ENCODE measurements around the gene GPC6.

GRCh38 chr13:94332359-94333096 is 1105.9 kb downstream of the GPC6 start:
- TF ChIP-seq EZH2phosphoT487 (IDR thresholded peaks at IDR 0.05; ENCODE audit: borderline replicate concordance) = no peak
- TF ChIP-seq, protein P1, sequence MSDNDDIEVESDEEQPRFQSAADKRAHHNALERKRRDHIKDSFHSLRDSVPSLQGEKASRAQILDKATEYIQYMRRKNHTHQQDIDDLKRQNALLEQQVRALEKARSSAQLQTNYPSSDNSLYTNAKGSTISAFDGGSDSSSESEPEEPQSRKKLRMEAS (IDR thresholded peaks at IDR 0.05) = no peak
- no peak for TF ChIP-seq ZFX (IDR thresholded peaks at IDR 0.05)
- no peak for TF ChIP-seq POLR2A (IDR thresholded peaks at IDR 0.05; ENCODE audit: borderline replicate concordance, extremely low read depth, insufficient read depth, insufficient read length)
- no peak for TF ChIP-seq CEBPB (IDR thresholded peaks at IDR 0.05; ENCODE audit: low read depth)
- TF ChIP-seq CTCF (IDR thresholded peaks at IDR 0.05 in 2 of 3, conservative IDR thresholded peaks at IDR 0.05 in 1 of 3; ENCODE audit: borderline replicate concordance in 1 of 3, insufficient read depth in 1 of 3, low read depth in 2 of 3, low read length in 2 of 3) = no peak
- no peak for TF ChIP-seq POLR2AphosphoS5 (IDR thresholded peaks at IDR 0.05; ENCODE audit: low read depth, low read length)
- no peak for TF ChIP-seq EZH2 (IDR thresholded peaks at IDR 0.05)
- TF ChIP-seq, protein P2, sequence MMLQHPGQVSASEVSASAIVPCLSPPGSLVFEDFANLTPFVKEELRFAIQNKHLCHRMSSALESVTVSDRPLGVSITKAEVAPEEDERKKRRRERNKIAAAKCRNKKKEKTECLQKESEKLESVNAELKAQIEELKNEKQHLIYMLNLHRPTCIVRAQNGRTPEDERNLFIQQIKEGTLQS (IDR thresholded peaks at IDR 0.05) = no peak
- no peak for TF ChIP-seq CBX3 (IDR thresholded peaks at IDR 0.05; ENCODE audit: low read depth)
